HG03280 (cell line): ENCODE measurements around the gene PNMA1.

Experiments used
- ATAC-seq: cut with Tn5 transposase; IDR thresholded peaks from one replicate; pipeline ENCODE4 v1.9.1; 2021; ENCODE audit warnings: mild to moderate bottlenecking, moderate library complexity; ENCODE audit not compliant: unreplicated experiment

Gene PNMA1

DNA sequence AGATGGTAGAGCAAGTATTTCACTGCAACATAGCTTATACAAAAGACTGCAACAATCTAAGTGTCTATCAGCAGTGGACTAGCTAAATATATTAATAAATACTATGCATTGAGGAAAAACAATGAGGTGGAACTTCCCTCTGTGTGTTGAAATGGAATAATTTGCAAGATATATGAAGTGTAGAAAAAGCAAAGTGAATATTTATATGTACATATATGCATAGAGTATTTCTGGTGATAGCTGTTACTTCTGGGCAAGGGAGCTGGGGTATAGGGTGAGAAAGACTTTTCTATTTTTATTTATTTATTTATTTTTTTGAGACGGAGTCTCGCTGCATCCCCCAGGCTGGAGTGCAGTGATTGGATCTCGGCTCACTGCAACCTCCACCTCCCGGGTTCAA is 35.5 kb downstream of the PNMA1 start:
- no peak for ATAC-seq

DNA sequence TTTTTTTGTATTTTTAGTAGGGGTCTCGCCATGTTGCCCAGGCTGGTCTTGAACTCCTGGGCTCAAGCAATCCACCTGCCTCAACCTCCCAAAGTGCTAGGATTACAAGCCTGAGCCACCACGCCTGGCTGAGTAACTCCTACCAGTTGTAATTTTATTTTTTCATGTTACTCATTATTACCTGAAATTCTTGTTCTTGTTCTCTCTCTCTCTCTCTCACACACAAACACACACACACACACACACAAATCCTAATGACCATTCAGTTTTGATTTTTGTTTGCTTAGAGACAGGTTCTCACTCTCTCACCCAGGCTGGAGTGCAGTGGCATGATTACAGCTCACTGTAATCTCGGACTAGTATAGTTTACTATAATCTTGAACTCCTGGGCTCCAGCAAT is 39.2 kb downstream of the PNMA1 start:
- ATAC-seq: no peak

DNA sequence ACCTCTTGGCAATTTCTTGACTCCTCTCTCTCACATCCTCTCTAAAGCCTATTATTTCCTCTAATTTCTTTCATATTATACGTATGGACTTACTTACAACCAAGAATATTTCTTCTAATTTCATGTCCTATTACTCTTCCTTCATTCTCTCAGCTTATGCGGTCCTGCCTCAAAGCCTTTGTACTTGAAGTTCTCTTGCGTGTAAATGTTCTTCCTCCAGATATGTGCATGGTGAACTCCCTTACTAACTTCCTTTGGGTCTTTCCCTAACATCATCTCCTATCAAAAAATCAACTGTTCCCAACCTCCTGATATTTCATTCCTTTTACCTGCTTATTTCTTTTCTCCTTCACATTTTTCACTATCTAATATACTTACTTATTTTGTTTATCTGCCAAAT is 46.3 kb downstream of the PNMA1 start:
- no peak for ATAC-seq

DNA sequence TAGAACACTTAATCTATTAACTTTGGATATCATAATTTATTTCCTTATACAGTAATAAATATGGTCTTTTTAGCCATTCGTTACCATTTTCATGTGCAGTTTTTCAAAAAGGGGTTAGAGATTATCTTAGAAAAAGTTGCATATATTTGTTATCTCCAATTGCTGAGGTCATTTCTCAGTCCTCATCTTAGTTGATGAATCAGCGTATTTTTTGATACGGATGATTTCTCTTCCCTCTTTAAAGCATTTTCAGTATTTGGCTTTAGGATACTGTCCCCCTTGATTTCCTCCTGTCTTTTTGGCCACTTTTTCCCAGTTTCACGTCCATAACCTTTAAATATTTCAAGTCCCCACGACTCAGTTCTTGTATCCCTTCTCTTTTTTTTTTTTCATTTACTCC is 47.6 kb downstream of the PNMA1 start:
- no peak for ATAC-seq

DNA sequence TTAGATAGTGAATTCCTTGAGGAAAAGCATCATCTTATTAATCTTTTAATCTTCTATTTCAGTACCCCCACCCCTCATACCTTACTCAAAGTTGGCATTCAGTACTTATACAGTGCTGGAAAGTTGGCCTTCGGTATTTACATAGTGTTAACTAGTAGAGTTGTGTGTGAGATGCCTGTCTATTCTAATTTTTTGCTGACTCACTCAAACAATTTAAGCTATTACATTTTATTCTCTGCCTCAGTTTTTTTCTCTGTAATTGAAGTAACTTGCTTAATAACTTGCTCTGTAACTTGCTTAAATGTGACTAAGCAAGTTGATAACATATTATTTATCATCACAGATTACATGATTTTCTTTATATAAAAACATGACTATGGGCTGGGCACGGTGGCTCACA is 49.1 kb downstream of the PNMA1 start:
- ATAC-seq: no peak

DNA sequence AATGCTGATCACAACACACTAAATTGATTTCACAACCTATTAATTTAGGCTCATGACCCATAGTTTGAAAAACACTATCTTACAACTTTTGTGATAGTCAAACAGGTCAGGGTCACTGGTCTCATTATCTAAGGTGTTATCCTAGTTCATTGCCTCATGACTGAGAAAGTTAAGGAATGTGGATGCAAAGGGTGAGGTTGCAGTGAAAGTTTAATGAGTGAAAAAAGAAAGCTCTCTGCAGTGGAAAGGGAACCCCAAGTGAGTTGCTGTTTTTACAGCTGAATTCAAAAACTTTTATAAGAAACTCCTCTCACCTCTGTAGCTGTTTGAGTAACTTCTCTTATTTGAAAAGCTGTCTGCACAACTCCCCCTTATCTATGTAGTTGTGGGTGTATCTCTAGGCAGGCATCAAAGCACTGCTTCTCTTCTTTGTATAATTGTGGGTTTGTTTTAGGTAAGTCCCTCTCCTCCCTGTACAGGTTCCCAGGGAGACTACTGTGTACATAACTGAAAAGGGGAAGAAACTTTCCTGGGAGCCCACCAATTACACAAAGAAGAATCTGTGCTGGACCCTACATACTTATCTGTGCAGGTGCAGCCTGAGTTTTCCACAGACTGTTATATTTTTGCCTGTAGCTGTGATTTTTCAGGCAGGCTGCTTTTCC is 50.5 kb downstream of the PNMA1 start:
- no peak for ATAC-seq

DNA sequence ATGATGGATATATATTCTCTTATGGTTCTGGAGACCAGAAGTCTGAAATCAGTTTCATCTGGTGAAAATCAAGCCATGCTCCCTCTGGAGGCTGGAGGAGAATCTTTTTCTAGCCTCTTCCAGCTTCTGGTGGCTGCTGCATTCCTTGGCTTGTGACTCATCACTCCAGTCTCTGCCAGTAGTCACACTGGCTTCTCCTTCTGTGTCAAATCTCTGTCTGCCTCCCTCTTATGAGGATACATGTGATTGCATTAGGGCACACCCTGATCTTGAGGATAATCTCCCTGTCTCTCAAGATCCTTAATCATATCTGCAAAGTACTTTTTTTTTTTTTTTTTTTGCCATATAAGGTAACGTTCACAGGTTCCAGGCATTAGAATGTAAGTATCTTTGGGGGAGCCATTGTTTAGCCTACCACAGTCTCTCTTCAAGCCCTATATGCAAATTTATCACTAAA is 51.7 kb downstream of the PNMA1 start:
- ATAC-seq: no peak

DNA sequence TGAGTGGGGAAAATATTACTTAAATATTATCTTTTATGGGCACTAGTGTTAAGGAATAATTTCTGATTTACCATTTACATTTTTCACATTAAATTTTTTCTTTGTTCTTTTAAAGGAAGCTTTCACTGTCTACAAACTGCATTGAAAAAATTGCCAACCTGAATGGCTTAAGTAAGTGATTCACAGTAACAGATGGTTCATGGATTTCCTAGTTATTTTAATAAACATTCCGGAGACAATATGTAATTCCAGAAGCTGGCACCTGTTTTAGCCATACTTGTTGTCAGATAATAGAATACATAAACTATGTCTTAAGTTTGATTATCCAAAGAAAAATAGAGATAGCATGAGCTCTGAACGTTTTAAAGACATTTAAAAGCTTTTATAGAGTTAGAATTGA is 52.3 kb downstream of the PNMA1 start:
- ATAC-seq: no peak
